ENCODE measurements around the gene ZNF391. TPM values are rescaled to one million over a fixed set of nuclear protein-coding genes. Genes with fewer than 3 reads are reported as not detected.
"Not testable (repeated sequence)": the region's sequence is repeated elsewhere in the genome, so short reads cannot be mapped to it uniquely, and the experiment has no call there.

ZNF391 gene
- total RNA-seq, 4 donors from 2014 or later: 0.10 to 1.1 (median 0.26) TPM

- no peaks in the 10 kb centered on the region for H3K4me1 ChIP-seq
- DNase-seq (no peak), ATAC-seq (no peak)
- no peaks in the 10 kb centered on the region for H3K9me3 ChIP-seq
- H3K36me3 ChIP-seq: no peaks in the 10 kb centered on the region
- TF ChIP-seq CTCF (IDR thresholded peaks at IDR 0.05 in 4 of 5, conservative IDR thresholded peaks at IDR 0.05 in 1 of 5): no peak
- TF ChIP-seq POLR2A (IDR thresholded peaks at IDR 0.05): no peak
- in situ Hi-C loops (cut with MboI; ENCODE audit: low sequenced_read_pairs in 4 of 4) (no loop called here), intact Hi-C loops (cut with DNase I; ENCODE audit: low total_unique reads) (no loop called here)
- H3K4me3 ChIP-seq: no peak overlapping the region
- H3K27ac ChIP-seq: no peak overlapping the region
- H3K27me3 ChIP-seq: no peaks in the 10 kb centered on the region
These were observed 26.4 kb downstream of the ZNF391 start for GRCh38 chr6:27414996-27415395.

DNA sequence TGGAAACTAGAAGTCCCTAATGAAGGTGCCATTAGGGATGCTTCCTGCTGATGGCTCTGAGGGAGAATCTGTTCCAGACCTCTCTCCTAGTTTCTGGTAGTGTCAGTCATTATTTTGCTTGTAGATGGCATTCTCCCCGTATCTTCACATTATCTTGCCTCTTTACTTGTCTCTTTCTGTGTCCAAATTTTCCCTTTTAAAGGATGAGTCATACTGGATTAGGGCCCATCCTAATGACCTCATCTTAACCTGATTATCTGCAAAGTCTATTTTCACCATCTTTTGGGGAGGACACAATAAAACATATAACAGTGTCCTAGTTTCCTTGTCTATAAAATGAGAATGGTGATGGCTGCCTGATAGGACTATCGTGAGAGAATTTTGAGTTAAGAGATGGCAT lies 27.3 kb downstream of the ZNF391 start:
- ATAC-seq (no peak), DNase-seq (no peak)
- no peak for TF ChIP-seq POLR2A (IDR thresholded peaks at IDR 0.05)
- TF ChIP-seq CTCF (IDR thresholded peaks at IDR 0.05 in 4 of 5, conservative IDR thresholded peaks at IDR 0.05 in 1 of 5): no peak
- intact Hi-C loops (cut with DNase I; ENCODE audit: low total_unique reads): no loop called here
- no peaks in the 10 kb centered on the region for H3K27me3 ChIP-seq
- no peaks in the 10 kb centered on the region for H3K4me1 ChIP-seq
- no peak overlapping the region for H3K4me3 ChIP-seq
- no peaks in the 10 kb centered on the region for H3K9me3 ChIP-seq
- H3K27ac ChIP-seq: no peak overlapping the region
- no peaks in the 10 kb centered on the region for H3K36me3 ChIP-seq
- in situ Hi-C loops (cut with MboI; ENCODE audit: low sequenced_read_pairs in 4 of 4): no loop called here

DNA sequence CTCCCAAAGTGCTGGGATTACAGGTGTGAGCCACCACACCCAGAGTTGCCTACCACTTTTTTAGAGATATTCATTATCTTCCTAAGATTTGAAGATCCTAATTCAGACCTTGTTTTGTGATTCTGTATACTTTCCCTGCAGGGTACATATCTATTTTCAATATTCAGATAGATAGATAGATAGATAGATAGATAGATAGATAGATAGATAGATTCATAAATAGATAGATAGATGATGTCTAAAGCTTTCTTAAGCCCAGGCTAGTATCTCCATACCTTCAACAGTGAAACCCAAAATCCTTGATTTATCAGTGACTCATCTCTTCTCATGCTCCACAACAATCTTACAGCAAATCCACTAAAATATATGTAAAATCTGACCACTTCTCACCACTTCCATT lies 30.8 kb downstream of the ZNF391 start:
- intact Hi-C loops (cut with DNase I; ENCODE audit: low total_unique reads): no loop called here
- Histone ChIP-seq H3K4me1 (no peaks in the 10 kb centered on the region), H3K27me3 (no peaks in the 10 kb centered on the region), H3K36me3 (no peaks in the 10 kb centered on the region), H3K4me3 (no peak overlapping the region), H3K27ac (no peak overlapping the region), H3K9me3 (no peaks in the 10 kb centered on the region)
- in situ Hi-C loops (cut with MboI; ENCODE audit: low sequenced_read_pairs in 4 of 4): no loop called here
- ATAC-seq (no peak), DNase-seq (no peak)
- TF ChIP-seq CTCF (IDR thresholded peaks at IDR 0.05 in 4 of 5, conservative IDR thresholded peaks at IDR 0.05 in 1 of 5) (no peak), POLR2A (IDR thresholded peaks at IDR 0.05) (no peak)

DNA sequence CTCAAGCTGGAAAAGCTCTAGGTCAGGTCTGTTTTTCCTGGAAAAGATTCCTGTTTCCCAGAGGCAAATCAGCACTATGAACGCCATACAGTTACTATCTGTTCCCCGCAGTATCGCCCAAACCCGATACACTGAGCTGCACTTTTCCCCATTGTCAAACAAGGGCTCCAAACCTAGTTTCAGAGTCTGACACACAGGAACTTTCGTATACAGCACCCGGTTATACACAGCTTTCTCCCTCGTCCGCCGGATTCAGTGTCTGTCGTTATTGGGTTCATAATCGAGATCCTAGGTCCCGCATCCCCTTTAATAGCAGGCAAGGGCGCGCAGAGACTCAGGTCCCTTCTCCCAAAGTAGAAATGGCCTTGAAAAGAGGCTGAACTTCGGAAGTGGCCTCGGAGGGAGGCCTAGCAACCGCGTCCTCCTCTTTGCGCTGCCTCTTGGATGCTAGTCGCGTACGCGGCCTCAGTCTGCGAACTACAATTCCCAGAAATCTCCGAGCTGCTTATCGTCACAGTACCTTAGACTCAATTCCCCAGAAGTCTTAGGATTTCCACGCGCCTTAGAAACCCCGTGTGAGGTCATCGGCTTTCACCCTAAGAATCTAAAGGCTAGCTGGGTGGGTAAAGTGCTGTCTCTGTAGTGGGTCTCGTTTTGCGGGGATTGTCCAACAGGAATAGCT lies 34.2 kb downstream of the ZNF391 start:
- Histone ChIP-seq H3K4me3 (no peak overlapping the region), H3K27ac (no peak overlapping the region), H3K4me1 (no peaks in the 10 kb centered on the region), H3K9me3 (no peaks in the 10 kb centered on the region), H3K27me3 (no peaks in the 10 kb centered on the region), H3K36me3 (no peaks in the 10 kb centered on the region)
- in situ Hi-C loops (cut with MboI; ENCODE audit: low sequenced_read_pairs in 4 of 4): no loop called here
- TF ChIP-seq POLR2A (IDR thresholded peaks at IDR 0.05) (no peak), CTCF (IDR thresholded peaks at IDR 0.05 in 4 of 5, conservative IDR thresholded peaks at IDR 0.05 in 1 of 5) (no peak)
- DNase-seq: no peak
- ATAC-seq: no peak
- intact Hi-C loops (cut with DNase I; ENCODE audit: low total_unique reads): no loop called here

DNA sequence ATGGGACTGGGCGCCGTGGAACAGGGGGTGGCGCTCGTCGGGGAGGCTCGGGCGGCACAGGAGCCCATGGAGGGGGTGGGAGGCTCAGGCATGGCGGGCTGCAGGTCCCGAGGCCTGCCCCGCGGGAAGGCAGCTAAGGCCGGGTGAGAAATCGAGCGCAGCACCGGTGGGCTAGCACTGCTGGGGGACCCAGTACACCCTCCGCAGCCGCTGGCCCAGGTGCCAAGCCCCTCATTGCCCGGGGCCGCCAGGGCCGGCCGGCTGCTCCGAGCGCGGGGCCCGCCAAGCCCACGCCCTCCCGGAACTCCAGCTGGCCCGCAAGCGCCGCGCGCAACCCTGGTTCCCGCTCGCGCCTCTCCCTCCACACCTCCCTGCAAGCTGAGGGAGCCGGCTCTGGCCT lies 36.3 kb downstream of the ZNF391 start:
- ATAC-seq; intact Hi-C loops (cut with DNase I; ENCODE audit: low total_unique reads); in situ Hi-C loops (cut with MboI; ENCODE audit: low sequenced_read_pairs in 4 of 4): not testable (repeated sequence)

More for the DNA sequence above, 36.3 kb downstream of the ZNF391 start:
- not testable (repeated sequence) for H3K9me3 ChIP-seq, H3K27me3 ChIP-seq, DNase-seq, H3K36me3 ChIP-seq, H3K27ac ChIP-seq, H3K4me3 ChIP-seq, H3K4me1 ChIP-seq

All from gastrocnemius medialis (tissue), 4 donors.